ENCODE results near the gene DAW1.

- TF ChIP-seq CTCF (IDR thresholded peaks at IDR 0.05; ENCODE audit: low read length) (no peak), EZH2 (IDR thresholded peaks at IDR 0.05; ENCODE audit: borderline replicate concordance, low read length) (no peak)
Measured at GRCh38 chr2:227881866-227882517, 10.6 kb downstream of the DAW1 start.

All from OCI-LY1 (cell line).